ENCODE results near the gene C1orf53.

The C1orf53 gene

GRCh38 chr1:197907846-197908616, 5.6 kb downstream of the C1orf53 start:
- DNase-seq (ENCODE audit: low spot score): no peak

GRCh38 chr1:197908716-197909220, 6.3 kb downstream of the C1orf53 start:
- peak; percentile 12 for DNase-seq (ENCODE audit: low spot score)

GRCh38 chr1:197909384-197909783, 7.0 kb downstream of the C1orf53 start:
- no peak for DNase-seq (ENCODE audit: low spot score)

GRCh38 chr1:197910120-197910991, 7.9 kb downstream of the C1orf53 start:
- no peak for DNase-seq (ENCODE audit: low spot score)

- DNase-seq (ENCODE audit: low spot score): no peak
Observed at GRCh38 chr1:197911111-197911856, 8.9 kb downstream of the C1orf53 start.

GRCh38 chr1:197911857-197912696, 9.6 kb downstream of the C1orf53 start:
- peak; percentile 16 for DNase-seq (ENCODE audit: low spot score)

GRCh38 chr1:197912739-197913494, 10.5 kb downstream of the C1orf53 start:
- DNase-seq (ENCODE audit: low spot score): no peak

- DNase-seq (ENCODE audit: low spot score): no peak
Observed at GRCh38 chr1:197913495-197914276, 11.3 kb downstream of the C1orf53 start.

GRCh38 chr1:197914510-197914909, 12.1 kb downstream of the C1orf53 start:
- DNase-seq (ENCODE audit: low spot score): no peak

GRCh38 chr1:197915260-197915861, 12.9 kb downstream of the C1orf53 start:
- DNase-seq (ENCODE audit: low spot score): no peak

GRCh38 chr1:197915862-197916499, 13.6 kb downstream of the C1orf53 start:
- DNase-seq (ENCODE audit: low spot score): peak; percentile 72

GRCh38 chr1:197916500-197916983, 14.1 kb downstream of the C1orf53 start:
- no peak for DNase-seq (ENCODE audit: low spot score)

- DNase-seq (ENCODE audit: low spot score): peak; percentile 7
Observed at GRCh38 chr1:197917805-197918651, 15.6 kb downstream of the C1orf53 start.

GRCh38 chr1:197918807-197919345, 16.4 kb downstream of the C1orf53 start:
- no peak for DNase-seq (ENCODE audit: low spot score)

- no peak for DNase-seq (ENCODE audit: low spot score)
Observed at GRCh38 chr1:197919346-197920066, 17.1 kb downstream of the C1orf53 start.

- no peak for DNase-seq (ENCODE audit: low spot score)
Observed at GRCh38 chr1:197920067-197920396, 17.6 kb downstream of the C1orf53 start.
